ENCODE measurements around the gene GABRB1. TPM values are rescaled to one million over a fixed set of nuclear protein-coding genes. Genes with fewer than 3 reads are reported as not detected.

Gene GABRB1
- polyA plus RNA-seq, 12 donors = 0.10 to 0.70 TPM; not detected in 10

DNA sequence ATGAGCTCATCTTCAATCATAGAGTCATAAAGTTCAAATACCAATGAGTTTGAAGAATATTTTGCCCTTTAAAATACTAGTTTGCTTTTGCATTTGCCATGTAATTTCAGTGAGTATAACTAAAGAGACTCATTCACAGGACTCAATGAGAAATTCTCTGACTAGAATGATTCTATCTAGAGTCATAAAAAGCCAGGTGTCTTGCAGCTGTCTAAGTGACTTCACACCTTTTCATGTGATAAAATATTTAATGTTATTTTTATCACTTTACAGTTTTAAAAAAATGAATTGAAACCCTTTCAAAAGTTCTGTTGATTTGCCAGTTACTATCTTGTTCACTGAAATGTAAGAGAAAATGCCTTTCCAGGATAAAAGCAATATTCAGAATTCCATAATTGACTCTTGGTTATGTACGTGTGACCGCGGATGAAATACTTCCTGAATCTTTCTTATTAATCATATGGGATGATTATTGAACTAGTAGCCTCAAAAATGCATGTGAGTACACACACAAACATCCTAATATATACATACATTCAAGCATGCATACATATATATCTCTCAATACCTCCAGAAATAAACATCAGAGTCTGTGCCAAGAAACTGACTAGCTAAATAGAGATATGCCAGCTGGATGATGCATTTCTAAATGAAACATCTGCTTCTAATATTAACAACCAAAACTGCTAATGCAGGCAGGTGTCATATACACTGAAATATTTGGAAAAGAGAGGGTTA lies 87.0 kb downstream of the GABRB1 start:
- no peak for DNase-seq

DNA sequence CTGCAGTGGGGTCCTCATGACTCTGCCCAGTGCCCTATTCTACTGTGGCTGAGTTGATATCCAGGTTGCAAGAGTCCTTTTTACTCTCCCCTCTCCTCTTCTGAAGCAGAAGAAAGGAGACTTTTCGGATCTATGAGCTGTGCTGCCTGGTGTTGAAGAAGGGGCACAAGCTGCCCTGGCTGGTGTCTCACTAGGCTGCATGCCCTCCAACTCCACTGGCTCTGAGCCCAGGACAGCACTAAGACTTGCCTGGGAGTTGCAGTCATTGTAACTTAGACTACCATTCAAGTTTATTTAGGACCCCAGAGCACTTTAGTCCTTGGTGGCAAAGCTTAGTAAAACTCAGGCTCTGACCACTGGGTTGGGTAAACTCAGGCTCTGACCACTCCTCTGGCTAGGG lies 89.4 kb downstream of the GABRB1 start:
- no peak for DNase-seq

DNA sequence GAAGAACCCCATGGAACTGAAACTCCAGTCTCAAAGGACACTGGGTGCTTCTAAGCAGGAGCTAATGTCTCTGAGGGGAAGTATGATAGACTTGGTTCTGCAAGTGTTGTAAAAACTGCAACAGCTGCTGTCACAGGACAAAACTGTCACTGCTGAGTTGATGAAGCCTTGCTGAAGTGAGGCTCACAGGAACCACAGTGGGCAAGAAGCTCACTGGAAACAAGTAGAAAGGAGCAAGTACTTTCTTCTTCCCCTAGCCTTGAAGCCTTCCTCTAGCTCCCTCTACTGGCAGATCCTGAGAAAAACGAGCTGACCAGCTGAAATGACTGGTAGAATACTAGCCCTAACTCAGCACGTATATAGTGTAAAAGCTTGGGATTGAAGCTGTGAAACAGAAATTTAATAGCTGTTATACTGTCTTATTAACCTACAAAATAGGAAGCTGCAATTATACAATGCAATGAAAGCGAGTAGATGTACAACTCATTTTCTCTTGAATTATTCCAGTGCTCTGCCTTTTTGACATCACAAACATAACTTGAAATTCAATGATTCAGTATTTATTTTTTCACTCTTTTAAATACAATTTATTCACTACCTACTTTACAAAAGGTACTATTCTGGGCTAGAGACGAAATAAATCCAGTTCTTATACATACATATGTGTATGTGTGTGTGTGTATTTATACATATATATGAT lies 91.4 kb downstream of the GABRB1 start:
- DNase-seq = peak; percentile 49

DNA sequence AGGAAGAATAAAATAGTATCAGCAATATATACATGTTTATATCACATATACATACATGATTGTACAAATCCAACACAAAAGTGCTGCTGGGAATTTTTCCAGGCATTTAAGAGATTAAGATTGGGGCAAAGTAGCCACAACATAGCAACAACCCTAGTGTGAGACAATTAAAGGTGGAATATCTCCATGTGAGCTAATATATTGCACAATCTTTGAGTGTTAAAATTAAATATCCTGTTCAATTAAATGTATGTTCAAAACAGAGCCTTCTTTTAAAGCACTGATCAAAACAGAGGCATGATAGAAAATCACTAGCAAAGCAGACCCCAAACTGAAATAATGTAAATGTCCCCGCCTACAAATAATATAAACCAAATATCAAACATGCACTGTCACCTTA lies 97.6 kb downstream of the GABRB1 start:
- DNase-seq = no peak

- DNase-seq = no peak
These were observed 103.8 kb downstream of the GABRB1 start for GRCh38 chr4:47135210-47135609.

- DNase-seq = no peak
These were observed 111.9 kb downstream of the GABRB1 start for GRCh38 chr4:47143261-47143660.

GRCh38 chr4:47145630-47146029 lies 114.3 kb downstream of the GABRB1 start:
- no peak for DNase-seq

- DNase-seq = no peak
These were observed 123.5 kb downstream of the GABRB1 start for GRCh38 chr4:47154816-47155370.

- DNase-seq = no peak
These were observed 124.6 kb downstream of the GABRB1 start for GRCh38 chr4:47155919-47156318.

- DNase-seq = no peak
These were observed 128.7 kb downstream of the GABRB1 start for GRCh38 chr4:47160095-47160494.

GRCh38 chr4:47167081-47168035 lies 136.0 kb downstream of the GABRB1 start:
- DNase-seq = no peak

DNA sequence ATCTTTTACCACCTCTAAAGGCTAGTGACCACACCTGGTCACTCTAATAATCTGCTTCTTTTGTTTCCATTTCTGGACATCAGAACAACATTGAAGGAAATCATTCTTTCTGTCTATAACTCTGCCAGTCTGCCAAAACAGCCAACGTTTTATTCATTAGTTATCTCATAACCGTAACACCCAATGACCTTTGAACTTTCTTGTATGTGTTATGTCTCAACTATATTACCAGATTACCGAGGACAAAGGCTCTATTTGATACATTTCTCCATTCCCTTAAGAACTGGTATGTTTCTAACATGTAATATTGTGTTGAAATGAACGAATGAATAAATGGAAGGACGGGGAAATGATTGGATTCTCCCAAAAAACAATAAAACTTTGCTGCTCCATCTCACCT lies 152.7 kb downstream of the GABRB1 start:
- no peak for DNase-seq

DNA sequence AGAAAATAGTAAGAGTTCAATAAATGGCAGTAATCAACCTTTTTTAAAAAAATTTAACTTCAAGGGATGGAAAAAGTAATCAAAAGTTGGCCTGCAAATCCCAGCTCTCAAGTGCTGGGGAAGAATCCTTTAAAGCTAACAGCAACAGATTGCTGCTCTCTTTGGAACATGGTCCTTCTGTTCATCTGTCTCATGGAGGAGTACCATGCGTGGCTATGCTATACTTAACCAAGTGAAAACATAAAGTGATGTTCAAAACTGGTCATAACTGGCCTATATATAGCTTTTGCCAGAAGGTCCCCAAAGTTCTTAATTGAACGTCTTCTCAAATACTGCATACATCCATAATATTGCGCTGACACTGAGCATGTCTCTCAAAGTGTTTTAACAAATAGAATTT lies 154.4 kb downstream of the GABRB1 start:
- DNase-seq = no peak

GRCh38 chr4:47187608-47188007 lies 156.2 kb downstream of the GABRB1 start:
- no peak for DNase-seq

- no peak for DNase-seq
These were observed 161.8 kb downstream of the GABRB1 start for GRCh38 chr4:47193179-47193578.

GRCh38 chr4:47194036-47194737 lies 162.8 kb downstream of the GABRB1 start:
- DNase-seq = no peak

DNA sequence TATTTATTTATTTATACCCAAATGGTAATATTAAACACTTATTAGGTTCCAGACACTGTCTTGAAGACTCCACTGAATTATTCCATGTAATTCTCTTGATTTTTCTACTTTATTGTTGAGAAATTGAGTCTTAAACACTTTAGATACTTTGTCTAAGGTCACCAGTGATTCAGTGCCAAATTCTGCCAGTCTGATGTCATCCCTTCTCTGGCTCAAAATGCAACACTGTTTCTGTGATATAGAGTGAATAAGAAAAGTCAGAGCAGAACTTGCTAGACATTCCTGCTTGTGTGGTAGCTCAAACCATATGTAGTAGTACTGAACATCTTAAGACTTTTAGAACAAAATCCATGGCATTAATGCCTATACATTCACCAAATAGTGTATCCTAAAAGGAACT lies 164.3 kb downstream of the GABRB1 start:
- DNase-seq = no peak

GRCh38 chr4:47198791-47199190 lies 167.4 kb downstream of the GABRB1 start:
- no peak for DNase-seq

- no peak for DNase-seq
These were observed 172.2 kb downstream of the GABRB1 start for GRCh38 chr4:47203593-47203992.

- no peak for DNase-seq
These were observed 176.2 kb downstream of the GABRB1 start for GRCh38 chr4:47207555-47207954.

GRCh38 chr4:47209833-47210232 lies 178.5 kb downstream of the GABRB1 start:
- no peak for DNase-seq

All from muscle of arm (tissue), 12 donors.